ENCODE measurements around the gene ZNF30.

- no peak for TF ChIP-seq CTCF (IDR thresholded peaks at IDR 0.05; ENCODE audit: low read depth, low read length, missing input control)
- TF ChIP-seq RAD21 (IDR thresholded peaks at IDR 0.05) = no peak
- TF ChIP-seq REST (IDR thresholded peaks at IDR 0.05) = no peak
- TF ChIP-seq, protein P1, sequence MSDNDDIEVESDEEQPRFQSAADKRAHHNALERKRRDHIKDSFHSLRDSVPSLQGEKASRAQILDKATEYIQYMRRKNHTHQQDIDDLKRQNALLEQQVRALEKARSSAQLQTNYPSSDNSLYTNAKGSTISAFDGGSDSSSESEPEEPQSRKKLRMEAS (IDR thresholded peaks at IDR 0.05) = no peak
- TF ChIP-seq TAF1 (conservative IDR thresholded peaks at IDR 0.05) = no peak
Observed at GRCh38 chr19:34984287-34984686, 57.6 kb downstream of the ZNF30 start.
